Kidney (tissue), 14 donors: ENCODE measurements around the gene SH3BGRL2. TPM values are rescaled to one million over a fixed set of nuclear protein-coding genes. Genes with fewer than 3 reads are reported as not detected.

Experiments used
- DNase-seq, 5 donors: peaks; one replicate each; pipeline ENCODE4 v3.0.0-alpha.2; 2013 to 2020
- FAIRE-seq: peaks from 2 replicates; lab custom pipeline; 2012; peaks lifted over from hg19 to GRCh38; lab: Jason Lieb, UNC
- H3K27ac ChIP-seq, 2 donors: one replicate each; pipeline ENCODE4 v1.7.0; 2013; ENCODE audit warnings: low read depth in 2 of 2, low read length in 2 of 2, inconsistent platforms in 1 of 2
- H3K27me3 ChIP-seq: one replicate; pipeline ENCODE4 v1.7.1; 2013; ENCODE audit warnings: low read length, inconsistent platforms; ENCODE audit not compliant: control insufficient read depth, insufficient read depth
- H3K36me3 ChIP-seq, 3 donors: one replicate each; pipeline versions ENCODE4 v1.7.0 to v1.7.1; 2013; ENCODE audit warnings: low read length in 3 of 3, control low read depth in 1 of 3, inconsistent platforms in 1 of 3; ENCODE audit not compliant: insufficient read depth in 3 of 3, control insufficient read depth in 2 of 3
- H3K4me1 ChIP-seq, 3 donors: one replicate each; pipeline versions ENCODE4 v1.7.0 to v1.7.1; 2013; ENCODE audit warnings: low read length in 3 of 3, inconsistent platforms in 1 of 3, low read depth in 1 of 3; ENCODE audit not compliant: control insufficient read depth in 2 of 3, insufficient read depth in 2 of 3
- H3K4me3 ChIP-seq, 3 donors: one replicate each; pipeline versions ENCODE4 v1.7.0 to v1.8.1; 2013; ENCODE audit warnings: low read length in 3 of 3, control low read depth in 1 of 3, inconsistent platforms in 1 of 3
- H3K9ac ChIP-seq, 3 donors: one replicate each; pipeline versions ENCODE4 v1.7.0 to v1.7.1; 2013; ENCODE audit warnings: low read length in 3 of 3, control low read depth in 1 of 3, inconsistent platforms in 1 of 3
- H3K9me3 ChIP-seq, 3 donors: one replicate each; pipeline versions ENCODE4 v1.7.0 to v1.7.1; 2013; ENCODE audit warnings: low read length in 3 of 3, control low read depth in 1 of 3, inconsistent platforms in 1 of 3; ENCODE audit not compliant: control insufficient read depth in 2 of 3, insufficient read depth in 1 of 3
- CTCF ChIP-seq: IDR thresholded peaks from 3 replicates; pipeline ENCODE4 v1.5.1; 2012; ENCODE audit warnings: mild to moderate bottlenecking, moderate library complexity, borderline replicate concordance; ENCODE audit not compliant: insufficient read depth; ENCODE audit errors: extremely low read depth
- intact Hi-C: fragments of 100-400 bp; cut with DNase I; formaldehyde crosslinking; loops from one replicate; pipeline ENCODE4 v1.11.1; 2022
- polyA plus RNA-seq: library from polyadenylated mRNA; stranded (reverse); fragments of 350-450 nt; fragmentation: Illumina TruSeq; extraction: RNeasy Lipid Tissue Mini Kit (QIAGEN cat#74804); gene quantifications from one replicate; pipeline ENCODE4 v1.2.3, GENCODE V29; 2014; ENCODE audit warnings: low read depth, low replicate concordance; ENCODE audit not compliant: insufficient read depth
- total RNA-seq: library from RNA; stranded (reverse); fragmentation: NEBNext Ultra II Directional; extraction: Animal tissue kit (Norgen Biotek cat#: 25700); gene quantifications from one replicate; pipeline ENCODE4 v1.2.1, GENCODE V29; 2021
- donor health status: control.
- donor health status: control.
- donor health status: control.
- donor health status: control.
- donor health status: control.
- donor health status: DM: yes; HTN: yes; CAD: no.
- donor health status: Normal renal cell carcinoma (clear cell type).

SH3BGRL2 gene
- total and polyA plus RNA-seq, 2 donors from 2014 or later: 14.6 to 18.6 TPM

GRCh38 chr6:79626811-79627210, 4.3 kb upstream of the SH3BGRL2 start:
- Histone ChIP-seq H3K4me3 (no peak overlapping the region), H3K4me1 (peaks cover 0 to 5% (median 3%) of the 10 kb centered on the region in 3 donors), H3K9me3 (no peaks in the 10 kb centered on the region), H3K9ac (no peak overlapping the region), H3K36me3 (no peaks in the 10 kb centered on the region), H3K27me3 (no peaks in the 10 kb centered on the region), H3K27ac (no peak overlapping the region)
- DNase-seq (no peak), FAIRE-seq (no peak)
- intact Hi-C loops: no loop called here
- no peak for TF ChIP-seq CTCF

GRCh38 chr6:79627422-79627821, 3.7 kb upstream of the SH3BGRL2 start:
- Histone ChIP-seq H3K27me3 (no peaks in the 10 kb centered on the region), H3K4me3 (no peak overlapping the region), H3K9ac (no peak overlapping the region), H3K36me3 (no peaks in the 10 kb centered on the region), H3K27ac (no peak overlapping the region), H3K4me1 (peaks cover 0 to 3% (median 2%) of the 10 kb centered on the region in 3 donors), H3K9me3 (no peaks in the 10 kb centered on the region)
- no peak for FAIRE-seq
- DNase-seq: no peak
- TF ChIP-seq CTCF: no peak
- intact Hi-C loops: no loop called here

GRCh38 chr6:79628466-79629288, 2.5 kb upstream of the SH3BGRL2 start:
- DNase-seq (no peak), FAIRE-seq (no peak)
- H3K9ac ChIP-seq: no peak overlapping the region
- no peaks in the 10 kb centered on the region for H3K27me3 ChIP-seq
- intact Hi-C loops: no loop called here
- H3K4me3 ChIP-seq: no peak overlapping the region
- no peak for TF ChIP-seq CTCF
- H3K36me3 ChIP-seq: no peaks in the 10 kb centered on the region
- H3K4me1 ChIP-seq: peaks cover 0 to 3% (median 0%) of the 10 kb centered on the region in 3 donors
- no peak overlapping the region for H3K27ac ChIP-seq
- no peaks in the 10 kb centered on the region for H3K9me3 ChIP-seq
